HG03432 (cell line): ENCODE results near the gene OSGEPL1.
"Not testable (repeated sequence)": the region's sequence is repeated elsewhere in the genome, so short reads cannot be mapped to it uniquely, and the experiment has no call there.

ENCODE experiments used
- ATAC-seq: cut with Tn5 transposase; IDR thresholded peaks from one replicate; pipeline ENCODE4 v1.9.1; 2021; ENCODE audit warnings: mild to moderate bottlenecking, moderate library complexity; ENCODE audit not compliant: unreplicated experiment

Gene OSGEPL1

GRCh38 chr2:189751080-189751658 lies 11.4 kb downstream of the OSGEPL1 start:
- ATAC-seq = peak; percentile 77

DNA sequence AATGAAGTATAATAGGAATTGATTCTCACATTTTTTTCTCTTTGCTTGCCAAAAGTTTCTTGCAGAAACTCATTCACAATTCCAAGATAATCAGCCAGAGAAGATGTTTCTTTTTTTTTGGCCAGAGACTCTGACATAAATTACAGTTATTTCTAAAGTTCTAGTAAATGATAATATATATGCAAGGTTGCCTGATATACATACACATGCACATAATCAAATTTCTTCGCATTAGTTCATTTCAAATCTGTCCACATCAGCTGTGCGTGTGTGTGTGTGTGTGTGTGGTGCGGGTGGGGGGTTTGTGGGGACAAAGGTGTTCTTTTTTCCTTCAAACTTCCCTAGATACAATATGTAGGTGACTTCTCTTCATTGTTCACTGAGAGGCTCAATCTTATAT lies 33.2 kb downstream of the OSGEPL1 start:
- no peak for ATAC-seq

GRCh38 chr2:189726849-189727248 lies 35.7 kb downstream of the OSGEPL1 start:
- ATAC-seq = no peak

GRCh38 chr2:189726271-189726670 lies 36.3 kb downstream of the OSGEPL1 start:
- ATAC-seq = no peak

GRCh38 chr2:189723192-189723591 lies 39.4 kb downstream of the OSGEPL1 start:
- no peak for ATAC-seq

DNA sequence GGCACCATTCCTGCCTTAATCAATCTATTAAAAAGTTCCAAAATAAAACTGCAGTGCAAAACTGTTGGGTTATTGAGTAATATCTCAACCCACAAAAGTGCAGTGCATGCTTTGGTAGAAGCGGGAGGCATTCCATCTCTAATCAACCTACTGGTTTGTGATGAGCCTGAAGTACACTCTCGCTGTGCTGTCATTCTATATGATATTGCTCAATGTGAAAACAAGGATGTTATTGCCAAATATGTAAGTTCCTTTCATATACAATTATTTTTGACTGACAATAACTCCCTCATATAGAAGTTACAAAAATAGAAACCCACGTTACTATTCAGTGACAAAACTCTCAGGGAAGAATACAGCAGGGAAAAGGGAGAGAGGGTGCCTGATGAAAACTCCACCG lies 43.0 kb downstream of the OSGEPL1 start:
- no peak for ATAC-seq

- not testable (repeated sequence) for ATAC-seq
These were observed 45.0 kb downstream of the OSGEPL1 start for GRCh38 chr2:189717593-189717992.

GRCh38 chr2:189709501-189710221 lies 52.9 kb downstream of the OSGEPL1 start:
- no peak for ATAC-seq

DNA sequence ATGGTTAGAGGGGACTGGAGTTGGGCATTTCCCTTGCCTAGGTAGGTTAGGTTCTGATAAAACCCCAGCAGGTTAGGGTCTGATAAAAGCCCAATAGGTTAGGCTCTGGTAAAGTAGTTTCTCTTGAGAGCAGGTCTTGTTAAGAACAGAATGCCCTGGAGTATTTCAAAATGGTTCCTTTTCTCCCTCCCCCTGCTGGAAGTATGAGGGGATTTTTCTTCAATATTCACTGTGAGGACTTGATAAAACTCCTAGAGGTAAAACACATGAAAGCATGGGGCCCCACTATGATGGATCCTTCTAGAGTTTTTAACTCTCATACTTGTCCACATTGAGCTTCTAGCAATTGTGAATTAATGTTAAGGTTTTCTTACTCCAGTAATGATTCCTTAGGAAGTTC lies 60.5 kb downstream of the OSGEPL1 start:
- no peak for ATAC-seq

- no peak for ATAC-seq
These were observed 61.9 kb downstream of the OSGEPL1 start for GRCh38 chr2:189700681-189701080.

- ATAC-seq = peak; percentile 70
These were observed 64.3 kb downstream of the OSGEPL1 start for GRCh38 chr2:189698020-189698887.
